Esophagus squamous epithelium (tissue), 5 donors: ENCODE results near the gene ASAP2. TPM values are rescaled to one million over a fixed set of nuclear protein-coding genes. Genes with fewer than 3 reads are reported as not detected.

Experiments used
- DNase-seq: peaks from one replicate; lab custom pipeline; 2025; lab: John Stamatoyannopoulos, UW
- H3K27ac ChIP-seq, 4 donors: fragments of 200-600 bp; sonication (generic); one replicate each; pipeline ENCODE4 v1.5.1; 2016 to 2019; ENCODE audit warnings: mild to moderate bottlenecking in 1 of 4
- H3K27me3 ChIP-seq, 4 donors: fragments of 200-600 bp; sonication (generic); 1 replicate in 3 of 4; 2 replicates in 1 of 4; pipeline versions ENCODE4 v1.5.1 to v1.6.0; 2017 to 2021; ENCODE audit warnings: antibody characterized with exemption in 1 of 4
- H3K36me3 ChIP-seq, 3 donors: fragments of 200-600 bp; sonication (generic); one replicate each; pipeline ENCODE4 v1.5.1; 2016 to 2019
- H3K4me1 ChIP-seq, 3 donors: fragments of 200-600 bp; sonication (generic); one replicate each; pipeline ENCODE4 v1.5.1; 2017 to 2019
- H3K4me3 ChIP-seq, 4 donors: fragments of 200-600 bp; sonication (generic); 1 replicate in 3 of 4; 2 replicates in 1 of 4; pipeline ENCODE4 v1.5.1; 2016 to 2019; ENCODE audit warnings: mild to moderate bottlenecking in 2 of 4, moderate library complexity in 1 of 4
- H3K9me3 ChIP-seq, 3 donors: fragments of 200-600 bp; sonication (generic); one replicate each; pipeline ENCODE4 v1.5.1; 2016 to 2019
- CTCF ChIP-seq, 6 experiments: fragments of 450-650 bp in 4 of 6; fragments of 200-600 bp in 2 of 6; sonication (generic) in 2 of 6; IDR thresholded peaks; one replicate each; pipeline ENCODE4 v1.5.1; 2016 to 2019; ENCODE audit warnings: antibody characterized with exemption in 6 of 6, mild to moderate bottlenecking in 4 of 6, moderate library complexity in 4 of 6
- POLR2A ChIP-seq, 4 donors: fragments of 450-650 bp; IDR thresholded peaks; one replicate each; pipeline ENCODE4 v1.6.1; 2017; ENCODE audit warnings: antibody characterized with exemption in 4 of 4, mild to moderate bottlenecking in 4 of 4, moderate library complexity in 3 of 4
- WGBS, 2 donors: methylation state at CpG; one replicate each; pipeline ENCODE4 v1.1.5; 2018; 5-methylcytosine and 5-hydroxymethylcytosine counted together
- intact Hi-C: fragments of 100-400 bp; cut with DNase I; formaldehyde crosslinking; loops from one replicate; pipeline ENCODE4 v1.15.0; 2022
- total RNA-seq, 4 donors: library from RNA; depleted of rRNA; stranded (reverse); fragments of >200 nt; gene quantifications; one replicate each; pipeline ENCODE4 v1.1.0, GENCODE V29; 2016
- donor health status: DM: yes; HTN: yes; CAD: no.

The ASAP2 gene
- total RNA-seq, 4 donors from 2014 or later, result 3.3 to 15.3 (median 6.9) TPM

GRCh38 chr2:9210030-9210429, 3.4 kb downstream of the ASAP2 start:
- intact Hi-C loops, result no loop called here
- Histone ChIP-seq H3K27me3 (peaks cover 0 to 9% (median 0%) of the 10 kb centered on the region in 4 donors), H3K36me3 (no peaks in the 10 kb centered on the region), H3K4me1 (peaks cover 12 to 75% (median 30%) of the 10 kb centered on the region in 3 donors), H3K4me3 (no peak overlapping the region), H3K9me3 (no peaks in the 10 kb centered on the region), H3K27ac (no peak overlapping the region)
- no peak for DNase-seq
- TF ChIP-seq CTCF (IDR thresholded peaks at IDR 0.05), result no peak
- TF ChIP-seq POLR2A (IDR thresholded peaks at IDR 0.05), result no peak
- WGBS, 2 donors, result 56 to 64% methylated on average over 2 of the region's 2 CpGs

- H3K9me3 ChIP-seq, result no peaks in the 10 kb centered on the region
- peaks cover 0 to 9% (median 0%) of the 10 kb centered on the region in 4 donors for H3K27me3 ChIP-seq
- peaks cover 5 to 65% (median 29%) of the 10 kb centered on the region in 3 donors for H3K4me1 ChIP-seq
- no peak overlapping the region for H3K4me3 ChIP-seq
- WGBS, 2 donors, result 57 to 61% methylated on average over 4 of the region's 4 CpGs
- H3K27ac ChIP-seq, result peak overlapping the region in 3 of 4 donors; percentile 41 to 60 (median 53)
- DNase-seq, result no peak
- intact Hi-C loops, result no loop called here
- H3K36me3 ChIP-seq, result no peaks in the 10 kb centered on the region
- TF ChIP-seq CTCF (IDR thresholded peaks at IDR 0.05) (no peak), POLR2A (IDR thresholded peaks at IDR 0.05) (no peak)
Observed at GRCh38 chr2:9211496-9211895, 4.9 kb downstream of the ASAP2 start.

- H3K4me1 ChIP-seq, result peaks cover 5 to 69% (median 31%) of the 10 kb centered on the region in 3 donors
- intact Hi-C loops, result no loop called here
- no peak overlapping the region for H3K4me3 ChIP-seq
- WGBS, 2 donors, result 87 to 90% methylated on average over 6 to 9 of the region's 9 CpGs
- no peak for TF ChIP-seq CTCF (IDR thresholded peaks at IDR 0.05)
- no peak for TF ChIP-seq POLR2A (IDR thresholded peaks at IDR 0.05)
- no peak for DNase-seq
- peaks cover 0 to 7% (median 0%) of the 10 kb centered on the region in 4 donors for H3K27me3 ChIP-seq
- no peaks in the 10 kb centered on the region for H3K36me3 ChIP-seq
- peak overlapping the region in 3 of 4 donors; percentile 41 to 60 (median 53) for H3K27ac ChIP-seq
- H3K9me3 ChIP-seq, result no peaks in the 10 kb centered on the region
Observed at GRCh38 chr2:9212010-9212635, 5.5 kb downstream of the ASAP2 start.

GRCh38 chr2:9212661-9213411, 6.2 kb downstream of the ASAP2 start:
- no peak for DNase-seq
- 56 to 58% methylated on average over 15 to 16 of the region's 19 CpGs for WGBS, 2 donors
- Histone ChIP-seq H3K27ac (peak overlapping the region in 3 of 4 donors; percentile 41 to 60 (median 53)), H3K4me3 (no peak overlapping the region), H3K27me3 (peaks cover 0 to under 1% (median 0%) of the 10 kb centered on the region in 4 donors), H3K4me1 (peaks cover 5 to 65% (median 33%) of the 10 kb centered on the region in 3 donors), H3K9me3 (no peaks in the 10 kb centered on the region), H3K36me3 (no peaks in the 10 kb centered on the region)
- intact Hi-C loops, result no loop called here
- no peak for TF ChIP-seq CTCF (IDR thresholded peaks at IDR 0.05)
- no peak for TF ChIP-seq POLR2A (IDR thresholded peaks at IDR 0.05)
